DOHH2 (cell line): Measurements from ENCODE around the gene ADAMTSL5.

ENCODE experiments used
- H3F3A ChIP-seq: fragments of 200-600 bp; sonication (generic), shearing (Covaris generic); 2 replicates; pipeline ENCODE4 v1.6.0; 2016; ENCODE audit warnings: antibody characterized with exemption, mild to moderate bottlenecking; ENCODE audit not compliant: control insufficient read depth, insufficient read depth
- H3K27ac ChIP-seq: fragments of 200-600 bp; sonication (generic); 2 replicates; pipeline ENCODE4 v1.5.1; 2014; ENCODE audit warnings: low read depth, mild to moderate bottlenecking, low read length, moderate library complexity
- H3K27me3 ChIP-seq: fragments of 200-600 bp; sonication (generic); 2 replicates; pipeline ENCODE4 v1.6.1; 2014; ENCODE audit warnings: mild to moderate bottlenecking, low read length, mixed read lengths; ENCODE audit not compliant: control insufficient read depth
- H3K36me3 ChIP-seq: fragments of 200-600 bp; sonication (generic); 2 replicates; pipeline ENCODE4 v1.6.1; 2014; ENCODE audit warnings: mild to moderate bottlenecking, low read length, moderate library complexity, mixed read lengths; ENCODE audit not compliant: control insufficient read depth
- H3K4me1 ChIP-seq: fragments of 200-600 bp; sonication (generic); 2 replicates; pipeline ENCODE4 v1.6.1; 2014; ENCODE audit warnings: mild to moderate bottlenecking, low read length, mixed read lengths; ENCODE audit not compliant: control insufficient read depth
- H3K4me2 ChIP-seq: fragments of 200-600 bp; sonication (generic); 2 replicates; pipeline ENCODE4 v1.6.0; 2014; ENCODE audit warnings: mild to moderate bottlenecking, low read length, moderate library complexity
- H3K4me3 ChIP-seq: fragments of 200-600 bp; sonication (generic); 2 replicates; pipeline ENCODE4 v1.5.1; 2014; ENCODE audit warnings: mild to moderate bottlenecking, low read length, mixed read lengths
- H3K79me2 ChIP-seq: fragments of 200-600 bp; sonication (generic); 2 replicates; pipeline ENCODE4 v1.6.1; 2014; ENCODE audit warnings: mild to moderate bottlenecking, low read length, mixed read lengths; ENCODE audit not compliant: control insufficient read depth
- H3K9me2 ChIP-seq: fragments of 200-600 bp; sonication (generic); replicated peaks from 2 replicates; pipeline ENCODE4 v1.6.1; 2014; ENCODE audit warnings: mild to moderate bottlenecking, low read length, mixed read lengths; ENCODE audit not compliant: control insufficient read depth
- H3K9me3 ChIP-seq: fragments of 200-600 bp; sonication (generic); 2 replicates; pipeline ENCODE4 v1.6.1; 2014; ENCODE audit warnings: antibody characterized with exemption, low read length, mixed read lengths; ENCODE audit not compliant: control insufficient read depth, insufficient read depth
- H4K20me1 ChIP-seq: fragments of 200-600 bp; sonication (generic); 2 replicates; pipeline ENCODE4 v1.6.0; 2014; ENCODE audit warnings: low read depth, mild to moderate bottlenecking, antibody characterized with exemption, low read length, moderate library complexity; ENCODE audit not compliant: control insufficient read depth, insufficient read depth
- CTCF ChIP-seq: fragments of 200-600 bp; sonication (generic); IDR thresholded peaks from one replicate; pipeline ENCODE4 v1.5.1; 2014; ENCODE audit warnings: antibody characterized with exemption, mild to moderate bottlenecking, low read depth, low read length; ENCODE audit not compliant: poor library complexity, severe bottlenecking
- EZH2phosphoT487 ChIP-seq: fragments of 200-600 bp; sonication (generic); IDR thresholded peaks from 2 replicates; pipeline ENCODE4 v1.6.1; 2017; ENCODE audit warnings: borderline replicate concordance, mild to moderate bottlenecking, antibody characterized with exemption, low read length, moderate library complexity, mixed read lengths

Gene ADAMTSL5

GRCh38 chr19:1558552-1558951 lies 45.7 kb upstream of the ADAMTSL5 start:
- H3K9me3 ChIP-seq = no peaks in the 10 kb centered on the region
- TF ChIP-seq CTCF = no peak
- TF ChIP-seq EZH2phosphoT487 = no peak
- no peaks in the 10 kb centered on the region for H4K20me1 ChIP-seq
- H3K27me3 ChIP-seq = no peaks in the 10 kb centered on the region
- H3K4me1 ChIP-seq = no peaks in the 10 kb centered on the region
- no peak overlapping the region for H3K4me3 ChIP-seq
- H3K36me3 ChIP-seq = no peaks in the 10 kb centered on the region
- no peak overlapping the region for H3K27ac ChIP-seq
- no peaks in the 10 kb centered on the region; the same call in 1 of the 2 replicates for H3K79me2 ChIP-seq
- no peaks in the 10 kb centered on the region for H3F3A ChIP-seq
- no peak overlapping the region for H3K4me2 ChIP-seq
- no peaks in the 10 kb centered on the region for H3K9me2 ChIP-seq

- no peaks in the 10 kb centered on the region for H3K4me1 ChIP-seq
- H3K4me3 ChIP-seq = no peak overlapping the region
- H3K9me3 ChIP-seq = no peaks in the 10 kb centered on the region
- no peak overlapping the region for H3K27ac ChIP-seq
- no peaks in the 10 kb centered on the region for H4K20me1 ChIP-seq
- H3K27me3 ChIP-seq = no peaks in the 10 kb centered on the region
- no peaks in the 10 kb centered on the region for H3K79me2 ChIP-seq
- TF ChIP-seq EZH2phosphoT487 = no peak
- no peak for TF ChIP-seq CTCF
- H3K9me2 ChIP-seq = no peaks in the 10 kb centered on the region
- no peak overlapping the region for H3K4me2 ChIP-seq
- H3K36me3 ChIP-seq = no peaks in the 10 kb centered on the region
- no peaks in the 10 kb centered on the region for H3F3A ChIP-seq
Observed at GRCh38 chr19:1556390-1557070, 43.7 kb upstream of the ADAMTSL5 start.

- H3K4me1 ChIP-seq = no peaks in the 10 kb centered on the region
- no peaks in the 10 kb centered on the region for H4K20me1 ChIP-seq
- H3K27ac ChIP-seq = no peak overlapping the region
- H3K79me2 ChIP-seq = no peaks in the 10 kb centered on the region
- no peak overlapping the region for H3K4me2 ChIP-seq
- no peaks in the 10 kb centered on the region for H3F3A ChIP-seq
- no peak overlapping the region for H3K4me3 ChIP-seq
- no peak for TF ChIP-seq EZH2phosphoT487
- no peak for TF ChIP-seq CTCF
- no peaks in the 10 kb centered on the region for H3K9me3 ChIP-seq
- no peaks in the 10 kb centered on the region for H3K9me2 ChIP-seq
- H3K36me3 ChIP-seq = no peaks in the 10 kb centered on the region
- no peaks in the 10 kb centered on the region for H3K27me3 ChIP-seq
Observed at GRCh38 chr19:1555487-1556389, 42.9 kb upstream of the ADAMTSL5 start.
